Measurements from ENCODE around the gene KIF20B.

Gene KIF20B
- total RNA-seq = 50.2 to 110 (median 68.6) reads per million in 4 experiments

- peak; percentile 90 for DNase-seq
Observed at GRCh38 chr10:89701242-89702120, at the start of gene KIF20B. Gene KIF20B (plus strand): TSS chr10:89701590. CDS start chr10:89705295, 3,705 bp downstream.

DNA sequence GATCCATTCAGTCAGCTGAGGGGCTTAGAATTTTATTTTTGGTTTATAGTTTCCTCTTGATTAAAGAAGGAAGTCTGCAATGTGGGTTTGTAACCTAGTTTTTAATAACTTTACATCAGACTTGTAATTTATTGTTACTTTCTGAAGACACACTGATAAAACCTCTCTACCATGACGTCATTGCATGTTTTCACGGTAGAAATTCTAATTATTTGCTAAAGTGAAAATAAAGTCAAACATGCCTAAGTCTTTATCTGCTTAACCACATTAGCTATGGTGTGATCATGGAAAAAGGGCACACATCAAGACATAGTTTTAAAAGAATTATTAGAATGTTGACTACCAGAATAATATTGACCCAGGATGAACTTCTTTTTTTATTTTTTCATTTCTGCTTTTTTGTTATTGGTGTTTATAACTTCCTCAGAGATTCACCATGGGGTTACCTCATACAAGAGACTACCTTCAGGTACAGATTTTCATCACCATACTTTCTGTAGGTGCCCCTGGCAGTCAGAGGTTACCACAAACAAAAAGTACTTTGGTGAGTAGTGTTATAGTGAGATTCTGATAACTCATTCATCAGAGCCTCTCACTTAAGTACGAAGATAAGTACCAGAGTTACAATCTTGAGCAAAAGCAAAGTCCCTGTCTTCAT is 49.3 kb upstream of the KIF20B start:
- DNase-seq = no peak

DNA sequence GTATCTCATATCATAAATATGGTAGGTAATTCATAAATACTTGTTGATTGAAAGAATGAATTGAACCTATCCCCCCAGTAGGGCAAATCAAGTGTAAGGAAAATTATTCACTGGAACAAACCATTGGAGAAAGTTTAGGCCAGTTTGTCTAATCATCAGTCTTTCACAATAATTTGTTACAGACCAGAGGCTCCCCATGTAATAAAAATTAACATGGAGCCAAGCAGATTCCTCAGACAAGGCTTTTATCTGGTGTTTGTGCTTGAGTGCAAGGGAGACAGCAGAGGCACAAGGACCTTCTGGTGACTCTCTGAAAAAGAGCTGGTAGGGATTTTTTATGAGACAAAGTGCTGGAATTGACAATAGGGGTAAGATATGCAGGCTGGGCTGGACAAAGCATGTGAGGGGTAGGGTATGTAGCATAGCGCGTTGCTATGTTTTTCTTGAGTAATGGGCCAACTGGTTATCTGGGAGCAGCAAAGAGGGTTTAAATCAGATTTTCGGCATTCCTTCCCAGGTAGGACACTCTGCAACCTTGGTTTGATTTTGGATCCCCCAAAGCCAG is 48.5 kb upstream of the KIF20B start:
- DNase-seq = no peak

DNA sequence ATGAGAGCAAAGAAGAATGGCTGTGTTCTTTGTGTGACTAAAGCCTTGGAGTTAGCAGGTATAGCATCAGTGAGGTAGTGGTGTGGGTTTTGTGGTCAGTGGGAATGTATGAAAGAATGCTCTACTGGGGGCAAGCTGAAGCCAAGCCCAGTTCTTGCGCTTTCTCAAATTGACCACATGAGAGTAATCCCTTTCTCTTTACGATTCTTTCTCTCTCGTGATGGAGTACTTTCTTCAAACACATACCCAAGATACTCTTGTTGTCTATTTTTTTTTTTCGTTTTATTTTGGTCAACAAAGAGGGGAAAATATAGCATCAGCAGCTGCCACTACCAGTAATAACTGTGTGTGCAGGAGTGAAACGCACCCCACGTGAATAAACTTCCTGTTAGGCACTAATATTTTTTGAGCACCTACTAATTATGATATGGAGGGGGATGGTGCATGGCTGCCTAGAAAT is 48.0 kb upstream of the KIF20B start:
- DNase-seq = no peak

DNA sequence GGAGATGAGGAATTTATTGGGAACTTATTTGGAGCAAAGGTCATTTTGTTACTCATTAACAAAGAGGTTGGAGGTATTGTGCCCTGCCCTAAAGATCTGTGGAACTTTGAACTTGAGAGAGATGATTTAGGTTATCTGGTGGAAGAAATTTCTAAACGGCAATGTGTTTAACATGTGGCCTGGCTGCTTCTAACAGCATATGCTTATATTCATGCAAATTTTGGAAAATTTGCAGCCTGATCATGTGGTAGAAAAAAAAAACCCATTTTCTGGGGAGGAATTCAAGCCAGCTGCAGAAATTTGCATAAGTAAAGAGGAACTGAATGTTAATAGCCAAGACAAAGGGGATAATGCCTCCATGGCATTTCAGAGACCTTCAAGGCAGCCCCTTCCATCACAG is 45.7 kb upstream of the KIF20B start:
- no peak for DNase-seq

DNA sequence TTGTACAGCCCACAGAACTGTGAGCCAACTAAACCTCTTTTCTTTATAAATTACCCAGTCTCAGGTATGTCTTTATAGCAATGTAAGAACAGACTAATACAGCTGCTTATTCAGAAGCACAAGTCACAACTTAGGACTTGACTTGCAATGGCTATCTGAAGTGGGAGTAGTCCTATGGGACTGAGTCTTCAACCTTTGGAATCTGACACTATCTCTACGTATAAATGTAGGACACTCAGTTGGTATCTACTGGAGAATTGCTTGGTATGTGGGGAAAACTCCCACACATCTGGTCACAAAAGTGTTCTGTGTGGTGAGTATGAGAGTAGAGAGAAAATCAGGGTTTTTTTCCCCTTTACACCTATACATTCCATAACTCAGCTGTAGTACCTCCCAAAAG is 44.1 kb upstream of the KIF20B start:
- DNase-seq = no peak

- no peak for DNase-seq
Observed at GRCh38 chr10:89659143-89660131, 42.0 kb upstream of the KIF20B start.

DNA sequence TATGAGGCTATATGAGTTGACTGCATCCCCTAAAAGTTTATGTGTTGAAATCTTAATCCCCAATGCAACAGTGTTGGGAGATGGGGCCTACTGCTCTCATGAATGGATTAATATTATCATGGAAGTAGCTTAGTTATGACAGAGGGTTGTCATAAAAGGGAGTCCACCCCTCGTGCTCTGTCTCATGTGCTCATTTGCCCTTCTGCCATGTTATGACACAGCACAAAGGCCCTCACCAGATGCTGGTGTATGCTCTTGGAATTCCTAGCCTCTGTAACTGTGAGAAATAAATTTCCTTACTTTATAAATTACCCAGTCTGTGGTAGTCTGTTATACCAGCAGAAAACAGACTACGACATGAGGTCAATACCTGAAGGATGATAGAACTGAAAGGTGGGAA is 38.8 kb upstream of the KIF20B start:
- no peak for DNase-seq

DNA sequence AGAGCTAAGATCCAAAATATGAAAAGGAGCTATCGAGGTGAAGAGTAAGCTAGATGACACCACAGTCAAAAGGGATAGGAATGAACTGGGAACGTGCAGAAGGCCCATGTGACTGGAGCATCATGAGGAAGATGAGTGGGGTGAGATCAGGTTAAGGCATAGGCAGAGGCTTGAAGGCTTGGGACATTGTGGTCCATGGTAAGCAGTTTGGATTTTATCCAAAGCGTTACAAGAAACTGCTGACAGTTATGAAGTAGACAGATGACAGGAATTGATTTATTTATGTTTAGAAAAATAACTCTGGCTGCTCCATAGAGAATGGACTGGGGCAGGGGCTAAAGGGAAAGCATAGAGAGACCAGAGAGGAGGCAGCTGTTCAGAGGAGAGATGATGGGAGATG is 38.2 kb upstream of the KIF20B start:
- no peak for DNase-seq

- no peak for DNase-seq
Observed at GRCh38 chr10:89664203-89664602, 37.2 kb upstream of the KIF20B start.

GRCh38 chr10:89665302-89665701 is 36.1 kb upstream of the KIF20B start:
- DNase-seq = no peak

GRCh38 chr10:89666138-89666537 is 35.3 kb upstream of the KIF20B start:
- no peak for DNase-seq

- no peak for DNase-seq
Observed at GRCh38 chr10:89668386-89669071, 32.9 kb upstream of the KIF20B start.

DNA sequence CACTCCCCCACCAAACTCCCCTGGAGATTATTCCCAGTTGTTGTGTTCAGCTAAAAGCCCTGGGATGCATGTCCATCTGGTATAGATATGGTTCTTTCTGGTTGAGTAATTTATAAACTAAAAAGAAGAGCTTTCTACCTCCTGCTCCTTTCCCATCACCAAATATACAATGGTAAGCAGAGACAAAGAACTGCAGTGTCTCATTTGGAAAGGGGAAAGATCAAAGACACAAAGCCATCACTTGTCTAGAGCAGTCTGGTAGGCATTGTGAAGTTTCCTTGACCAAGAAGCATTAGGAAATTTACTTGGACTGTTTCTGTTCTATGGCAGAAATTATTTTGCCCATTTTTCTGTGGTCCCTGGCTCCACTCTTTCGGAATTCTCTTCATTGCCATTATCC is 31.4 kb upstream of the KIF20B start:
- no peak for DNase-seq

- DNase-seq = no peak
Observed at GRCh38 chr10:89670926-89671325, 30.5 kb upstream of the KIF20B start.

- no peak for DNase-seq
Observed at GRCh38 chr10:89677341-89677740, 24.0 kb upstream of the KIF20B start.

DNA sequence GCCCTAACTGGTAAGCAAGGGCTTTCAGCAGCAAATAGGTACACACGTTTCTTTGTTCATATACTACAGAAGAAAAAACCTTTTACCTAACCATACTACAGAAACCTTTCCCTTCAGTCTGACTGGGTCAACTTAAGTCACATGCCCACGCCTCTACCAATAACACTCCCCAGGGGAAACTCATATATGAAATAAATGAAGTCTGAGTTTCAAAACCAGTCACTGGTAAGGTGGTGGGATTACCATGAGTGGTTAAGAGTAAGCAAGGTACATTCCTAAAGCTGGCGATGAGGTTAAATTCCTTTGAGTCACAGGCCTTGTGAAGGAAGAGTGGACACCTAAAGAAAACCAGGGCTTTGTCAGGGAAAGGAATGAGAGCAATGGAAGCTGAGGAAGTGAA is 21.4 kb upstream of the KIF20B start:
- no peak for DNase-seq

GRCh38 chr10:89683883-89684282 is 17.5 kb upstream of the KIF20B start:
- no peak for DNase-seq

DNA sequence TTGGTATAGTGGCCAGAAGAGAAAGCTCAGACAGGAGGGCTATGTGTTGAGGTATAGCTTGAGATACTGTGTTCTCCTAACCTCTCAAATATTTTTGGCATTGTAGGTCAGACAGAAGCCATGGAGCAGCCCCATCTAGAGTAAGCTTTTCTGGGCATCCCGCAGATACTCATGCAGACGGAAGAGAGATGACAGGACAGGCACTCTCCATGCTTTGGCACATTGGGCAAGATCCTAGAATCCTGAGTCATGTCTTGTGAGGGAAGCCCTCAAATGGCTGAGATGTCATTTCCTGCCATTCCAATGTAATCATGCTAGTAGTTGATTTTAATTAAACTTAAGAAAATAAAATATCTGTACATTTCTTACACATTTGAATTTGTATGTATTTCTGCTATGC is 16.8 kb upstream of the KIF20B start:
- DNase-seq = no peak

DNA sequence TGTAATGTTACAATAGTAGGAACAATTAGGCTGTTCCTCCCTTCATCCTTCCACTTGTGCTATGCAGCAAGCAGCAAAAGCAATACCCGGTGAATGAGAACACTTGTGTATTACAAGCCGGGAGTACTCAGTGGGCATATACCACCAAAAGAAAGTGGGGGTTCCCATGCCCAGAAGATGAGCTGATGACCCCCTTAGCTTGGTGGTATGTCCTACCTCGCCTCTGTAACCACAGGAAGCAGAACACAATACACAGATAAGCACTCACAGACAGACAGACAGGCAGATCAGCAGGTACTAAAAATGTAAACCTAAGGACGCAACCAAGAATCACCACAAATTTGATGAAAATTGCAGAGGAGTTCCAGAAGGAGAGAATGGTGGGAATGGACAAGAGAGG is 15.5 kb upstream of the KIF20B start:
- no peak for DNase-seq

DNA sequence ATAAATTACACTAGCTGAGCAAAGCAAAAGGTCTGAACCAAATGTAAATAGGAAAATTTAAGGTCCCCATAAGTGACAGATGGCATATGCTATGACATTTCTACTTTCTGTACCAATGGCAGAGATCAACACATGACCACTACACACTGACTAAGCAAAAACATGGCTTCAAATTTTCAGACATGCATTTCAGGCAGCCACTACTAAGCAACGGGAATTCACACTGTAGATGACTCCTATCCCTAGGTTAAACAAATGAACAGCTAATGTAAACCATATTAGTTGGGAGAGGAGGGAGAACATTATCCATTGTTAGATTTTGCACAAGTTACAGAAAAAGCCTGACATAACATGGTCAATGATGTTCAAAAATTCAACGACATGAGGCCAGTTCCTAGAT is 11.4 kb upstream of the KIF20B start:
- DNase-seq = no peak

DNA sequence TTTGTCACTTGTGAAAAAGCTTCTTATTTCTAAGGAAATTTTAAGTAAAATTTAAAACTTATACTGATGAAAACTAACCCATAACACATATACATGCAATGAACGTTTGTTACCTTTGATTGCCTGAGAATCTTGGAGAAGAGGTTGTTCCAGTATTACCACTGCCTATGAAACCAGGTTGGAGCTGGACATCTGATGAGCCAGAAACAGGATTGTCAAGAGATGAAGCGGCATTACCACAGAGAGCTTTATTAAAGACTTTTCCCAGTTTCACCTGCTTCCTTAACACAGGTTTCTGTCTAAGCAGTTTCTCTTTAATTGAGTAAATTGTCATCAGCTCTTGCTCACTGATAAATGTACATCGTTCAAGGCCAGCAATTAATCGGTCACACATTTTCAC is 9.0 kb upstream of the KIF20B start:
- DNase-seq = no peak

Measured in effector CD8-positive, alpha-beta T cell (primary cell).